ENCODE data around the gene FYB1.

Gene FYB1

DNA sequence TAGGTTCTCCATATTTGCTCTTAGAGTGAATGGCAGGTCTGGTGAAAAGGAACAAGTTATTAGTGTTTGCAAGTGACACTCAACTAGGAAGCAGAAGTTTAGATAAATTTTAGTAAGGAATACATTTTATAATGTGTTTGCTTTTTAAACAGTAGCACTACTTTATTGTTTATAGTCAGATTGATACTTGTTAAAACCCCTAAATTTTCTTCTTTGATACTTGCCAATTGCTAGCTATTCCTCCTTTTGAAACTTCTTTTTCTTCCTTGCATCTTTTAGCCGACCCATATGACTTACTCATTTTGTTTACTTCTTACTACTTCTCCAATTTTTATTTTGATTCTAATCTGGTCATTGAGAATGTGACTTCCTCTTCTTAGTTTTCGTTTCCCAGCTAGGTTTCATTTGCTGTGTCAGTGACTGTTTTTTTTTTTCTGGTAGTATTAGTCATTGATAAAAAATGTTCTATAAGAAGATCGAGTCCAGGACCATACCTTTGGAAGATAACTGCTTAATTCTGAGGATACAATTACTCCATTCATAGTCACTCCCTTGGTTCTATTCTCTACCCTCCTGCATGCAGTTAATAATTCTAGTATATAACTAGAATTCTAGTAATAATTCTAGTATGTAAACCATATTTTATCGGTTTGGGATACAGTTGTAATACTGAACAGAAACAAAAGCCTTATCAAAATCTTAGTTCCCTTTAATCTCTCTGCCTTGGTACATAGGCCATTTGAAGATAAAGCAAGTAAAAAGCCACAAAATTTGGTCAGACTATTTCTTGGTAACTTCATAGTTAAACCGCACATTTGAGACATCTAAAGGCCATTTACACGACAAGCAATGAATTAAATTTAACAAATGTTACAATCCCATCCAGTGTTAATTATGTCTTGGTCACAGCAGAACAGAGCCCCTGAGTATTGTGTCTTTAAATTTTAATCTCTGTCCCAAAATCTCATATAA, 142.3 kb downstream of the FYB1 start:
- DNase-seq: no peak

GRCh38 chr5:39076101-39076756, 143.1 kb downstream of the FYB1 start:
- DNase-seq: no peak

DNA sequence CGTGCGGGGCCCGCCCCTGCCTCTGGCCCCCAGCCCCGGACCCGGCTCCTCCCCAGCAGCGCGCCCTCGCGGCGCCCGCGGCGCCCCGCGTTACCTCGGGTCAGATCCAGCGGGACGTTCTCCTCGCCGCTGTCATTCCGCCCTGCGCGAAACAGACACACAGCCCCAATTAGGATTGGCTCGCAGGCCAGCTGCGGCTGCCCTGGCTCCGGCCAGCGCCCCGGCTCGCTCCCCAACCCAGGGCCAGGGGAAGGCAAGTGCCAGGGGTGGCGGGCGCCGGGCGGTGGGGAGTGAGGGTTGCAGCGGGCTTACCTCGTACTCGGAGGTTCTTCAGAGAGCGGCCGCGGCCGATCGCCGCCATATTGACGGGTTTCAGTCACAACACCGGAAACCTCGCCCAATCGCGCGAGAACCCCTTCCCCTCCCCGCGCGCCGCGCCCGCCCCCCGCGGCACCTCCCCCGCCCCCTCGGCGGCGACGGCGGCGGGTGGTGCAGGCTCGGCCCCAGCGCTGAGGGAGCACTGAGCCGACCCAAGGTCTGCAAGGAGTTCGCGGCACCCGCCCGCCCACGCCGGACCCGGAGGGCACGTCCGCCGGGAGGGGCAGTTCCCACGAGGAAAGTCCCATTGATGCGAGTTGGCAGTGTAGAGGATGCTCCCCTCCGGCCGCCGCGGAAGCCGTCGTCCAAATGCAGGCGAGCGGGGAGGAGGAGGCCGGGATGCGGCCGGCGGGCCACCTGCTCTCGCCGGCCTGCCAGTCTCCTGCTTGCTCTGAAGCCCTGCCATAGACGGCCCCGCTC, 145.1 kb downstream of the FYB1 start, which contains the start of gene RICTOR:
Gene RICTOR (minus strand): TSS at position 383 of the 798 bp plus-strand sequence. CDS start 22 bp downstream, at position 361.
- DNase-seq: peak; percentile 93

- DNase-seq: no peak
Observed at GRCh38 chr5:39073767-39074016, 145.7 kb downstream of the FYB1 start.

DNA sequence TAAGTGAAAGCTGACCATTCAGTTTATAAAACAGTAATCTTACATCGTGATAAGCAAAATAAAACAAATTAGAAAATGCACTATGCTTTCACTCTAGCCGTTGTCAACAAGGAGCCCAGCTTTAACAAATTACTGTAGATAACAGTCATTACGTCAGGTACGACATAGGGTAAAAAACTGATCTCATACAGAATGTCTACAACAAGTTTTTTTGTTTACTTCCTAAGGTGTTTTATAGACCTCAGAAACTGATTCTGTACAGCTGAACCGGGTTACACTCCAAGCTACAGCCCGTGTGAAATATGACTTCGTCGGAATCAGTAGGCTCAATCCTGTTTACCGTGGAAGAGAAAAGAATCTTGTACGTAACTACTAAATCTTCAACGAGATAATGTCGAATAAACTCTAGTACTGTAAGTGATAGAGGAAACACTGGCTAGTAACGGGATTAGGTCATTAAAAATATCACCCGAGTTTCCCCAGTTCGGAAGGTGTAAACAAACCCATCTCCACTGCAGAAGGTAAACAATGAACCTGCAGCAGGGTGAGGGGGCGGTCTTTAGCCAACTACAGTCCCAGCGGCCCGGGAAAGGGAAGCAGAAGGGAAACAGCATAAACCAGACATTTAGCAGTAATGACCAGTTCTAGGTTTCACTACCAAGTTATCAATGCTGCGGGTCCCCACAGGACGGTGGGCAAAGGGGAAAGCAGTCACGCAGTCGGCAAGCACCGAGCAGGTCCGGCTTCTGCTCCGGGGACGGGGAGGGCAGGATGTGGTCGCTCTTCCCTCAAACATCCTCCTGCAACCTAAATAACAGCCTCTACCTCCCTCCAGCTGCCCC, 146.2 kb downstream of the FYB1 start:
- peak; percentile 62 for DNase-seq

GRCh38 chr5:39068099-39068498, 151.3 kb downstream of the FYB1 start:
- DNase-seq: no peak

- DNase-seq: no peak
Observed at GRCh38 chr5:39064450-39064849, 154.9 kb downstream of the FYB1 start.

DNA sequence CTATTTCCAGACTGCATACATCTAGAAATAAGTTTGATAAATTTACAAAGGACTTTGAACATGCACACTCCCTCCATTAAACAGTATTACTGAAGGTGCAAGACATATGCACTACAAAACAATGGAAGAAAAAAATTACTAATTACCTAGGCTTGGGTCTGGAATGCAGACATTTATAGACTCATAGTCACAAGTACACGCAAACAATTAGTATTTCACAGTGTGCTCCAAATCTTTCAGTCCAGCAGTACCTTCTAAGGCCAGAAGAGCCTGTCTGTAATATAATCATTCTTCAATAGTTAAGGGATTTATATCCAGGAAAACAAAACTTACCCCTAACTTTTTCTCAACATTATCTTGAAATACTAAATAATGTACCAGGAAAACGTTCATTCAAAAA, 156.3 kb downstream of the FYB1 start:
- DNase-seq: no peak

DNA sequence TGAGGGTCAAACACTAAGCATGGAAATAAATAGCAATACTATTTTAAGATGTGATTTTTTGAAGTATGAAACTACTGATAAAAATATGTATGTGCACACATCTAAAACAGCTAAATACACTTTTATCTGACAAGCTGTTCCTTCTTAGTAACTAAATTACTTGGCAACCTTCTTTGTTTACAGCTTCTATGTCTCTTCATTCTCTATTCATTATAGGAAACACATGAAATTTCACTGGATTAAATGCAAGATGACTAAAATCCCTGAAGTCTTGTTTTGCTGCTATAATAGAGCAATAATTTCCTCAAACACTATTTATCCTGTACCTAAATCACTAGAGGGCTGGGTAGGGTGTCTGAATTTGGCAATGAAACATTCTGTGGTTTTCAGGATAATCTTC, 156.8 kb downstream of the FYB1 start:
- DNase-seq: no peak

GRCh38 chr5:39062104-39062503, 157.3 kb downstream of the FYB1 start:
- no peak for DNase-seq

- no peak for DNase-seq
Observed at GRCh38 chr5:39059064-39059463, 160.3 kb downstream of the FYB1 start.

DNA sequence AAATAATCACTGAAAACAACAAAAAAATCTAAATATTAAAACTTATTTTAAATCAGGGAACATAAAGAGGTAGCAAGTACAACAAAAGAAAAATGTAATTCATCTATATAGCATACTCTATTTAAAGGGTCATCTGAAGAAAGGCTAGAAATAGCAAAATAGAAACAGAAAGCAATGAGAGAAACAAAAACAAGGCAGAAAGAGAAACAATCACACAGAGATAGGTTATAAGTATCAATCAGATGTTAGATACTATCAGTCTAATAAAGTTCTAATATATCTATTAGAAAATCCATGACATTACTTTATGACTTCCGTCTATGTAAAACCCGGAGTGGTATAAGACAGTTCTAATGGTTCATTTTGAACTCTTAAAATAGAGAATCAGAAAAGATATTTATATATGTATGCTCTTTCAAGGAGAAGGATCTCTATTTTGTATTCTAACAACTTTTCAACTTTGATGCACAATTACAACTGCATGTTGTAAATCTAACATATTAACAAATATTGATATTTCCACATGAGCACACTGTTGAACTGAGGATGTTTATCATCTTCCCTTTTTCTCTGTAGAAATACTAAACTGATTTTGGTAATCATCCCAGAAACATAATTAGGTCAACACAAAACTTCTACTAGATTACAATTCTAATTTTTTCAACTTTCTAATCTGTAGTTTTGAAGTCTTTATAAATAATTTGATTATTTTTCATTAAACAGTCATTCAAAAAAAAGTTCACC, 161.0 kb downstream of the FYB1 start:
- no peak for DNase-seq

GRCh38 chr5:39057734-39058133, 161.6 kb downstream of the FYB1 start:
- DNase-seq: no peak

DNA sequence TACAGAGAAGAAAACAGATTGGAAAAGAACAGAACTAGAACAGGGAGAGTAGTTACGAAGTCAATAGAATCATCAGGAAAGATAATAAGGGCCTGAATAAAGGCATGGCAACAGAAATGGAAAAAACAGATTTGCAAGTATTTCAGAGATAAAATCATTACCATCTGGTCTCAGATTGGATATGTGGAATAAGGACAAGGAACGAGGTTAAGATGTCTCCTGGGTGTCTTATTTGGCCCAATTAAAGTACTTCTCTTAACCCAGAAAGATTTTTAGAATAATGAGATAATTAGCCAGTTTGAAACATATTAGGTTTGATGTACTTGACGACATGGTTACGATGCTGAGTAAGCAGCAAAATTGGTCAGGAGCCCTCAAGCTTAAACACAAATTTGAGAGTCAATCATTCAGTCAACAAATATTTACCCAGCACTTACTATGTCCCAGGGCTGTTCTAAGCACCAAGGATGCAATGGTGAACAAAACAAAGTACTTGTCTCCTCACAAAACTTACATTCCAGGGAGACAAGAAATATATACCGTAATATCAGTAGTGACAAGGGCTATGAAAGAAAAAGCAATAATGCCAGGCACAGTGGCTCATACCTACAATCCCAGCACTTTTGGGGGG, 163.5 kb downstream of the FYB1 start:
- DNase-seq: no peak
